Erythroblast (primary cell): Measurements from ENCODE around the gene UCKL1.

ENCODE experiments used
- GATA1 ChIP-seq: IDR thresholded peaks from 2 replicates; pipeline ENCODE4 v1.6.1; 2011; ENCODE audit warnings: low read depth, mild to moderate bottlenecking, control low read depth, low read length, moderate library complexity
- POLR2A ChIP-seq: IDR thresholded peaks from 2 replicates; pipeline ENCODE4 v1.6.1; 2011; ENCODE audit warnings: mild to moderate bottlenecking, low read length

DNA sequence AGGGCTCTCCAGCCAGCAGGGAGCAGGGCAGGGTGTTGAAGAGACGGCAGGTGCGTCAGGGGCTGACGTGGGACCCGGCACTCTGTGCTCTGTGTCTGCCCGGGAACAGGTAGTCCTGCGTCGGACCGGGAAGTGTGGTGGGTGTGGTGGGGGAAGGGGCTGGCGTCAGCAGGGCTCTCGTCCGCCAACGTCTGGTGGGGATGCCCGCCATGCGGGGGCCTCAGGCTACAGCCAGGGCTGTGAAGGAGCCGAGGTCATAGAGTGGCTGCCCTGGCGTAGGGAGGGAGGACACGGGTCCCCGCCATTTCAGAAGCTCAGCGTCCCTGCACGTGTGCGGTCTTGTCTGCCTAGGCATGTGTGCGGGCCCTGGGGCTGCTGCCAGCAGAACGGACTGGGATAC, 36.0 kb downstream of the UCKL1 start:
- TF ChIP-seq POLR2A (no peak), GATA1 (no peak)
